ENCODE measurements around the gene MYBPHL.

MYBPHL gene

GRCh38 chr1:109306832-109307273, at the start of gene MYBPHL:
Gene MYBPHL (minus strand): TSS chr1:109307011. CDS start chr1:109306991, 20 bp downstream.
- no peak for DNase-seq (ENCODE audit: low read depth in 2 of 2)

DNA sequence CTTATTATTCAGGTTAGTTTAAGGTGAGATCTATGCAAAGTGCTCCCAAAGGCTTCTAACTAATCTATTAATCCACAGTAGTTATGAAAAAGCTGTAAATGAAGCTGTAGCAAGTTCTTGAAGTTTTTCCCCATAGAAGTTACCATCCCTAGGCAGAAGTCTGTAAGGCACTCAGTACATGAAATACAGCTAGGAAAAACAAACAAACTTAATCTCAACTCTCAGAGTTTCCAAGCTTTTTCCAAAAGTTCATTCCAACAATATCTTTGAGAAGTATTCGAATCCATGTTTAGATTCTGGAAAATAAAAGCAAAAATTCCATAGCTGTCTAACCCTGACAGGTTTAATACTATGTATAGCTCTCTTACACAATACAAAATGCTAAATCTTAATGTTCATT, 49.7 kb upstream of the MYBPHL start:
- no peak for DNase-seq (ENCODE audit: low read depth in 2 of 2)

DNA sequence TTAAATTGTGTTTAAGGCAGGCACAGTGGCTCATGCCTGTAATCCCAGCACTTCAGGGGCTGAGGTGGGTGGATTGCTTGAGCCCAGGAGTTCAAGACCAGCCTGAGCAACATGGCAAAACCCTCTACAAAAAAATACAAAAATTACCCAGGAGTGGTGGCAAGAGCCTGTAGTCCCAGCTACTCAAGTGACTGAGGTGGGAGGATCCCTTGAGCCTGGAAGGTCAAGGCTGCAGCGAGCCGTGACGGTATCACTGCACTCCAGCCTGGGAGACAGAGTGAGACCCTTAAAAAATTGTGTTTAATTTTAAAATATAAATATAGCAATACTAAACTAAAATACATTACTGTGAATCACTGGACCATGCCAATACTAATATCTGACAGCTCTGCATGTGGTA, 48.1 kb upstream of the MYBPHL start:
- no peak for DNase-seq (ENCODE audit: low read depth in 2 of 2)

DNA sequence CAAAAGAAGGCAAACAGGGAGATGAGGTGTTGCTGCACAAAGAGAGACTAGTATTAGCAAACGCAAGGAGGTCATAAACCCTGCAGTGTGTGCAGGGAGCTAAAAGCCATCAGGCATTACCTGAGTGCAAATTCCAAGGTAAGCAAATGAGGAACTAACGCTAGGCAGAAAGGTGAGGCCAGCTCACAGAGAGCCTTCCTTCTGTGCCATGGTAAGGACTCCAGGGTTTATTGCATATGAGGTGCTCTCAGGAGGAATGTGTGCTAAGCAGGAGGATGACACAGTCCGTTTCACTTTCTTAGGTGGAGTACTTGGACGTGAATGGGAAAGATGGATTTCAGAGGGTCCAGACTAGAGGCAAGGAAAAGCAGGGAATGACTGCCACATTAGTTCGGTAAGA, 44.6 kb upstream of the MYBPHL start:
- DNase-seq (ENCODE audit: low read depth in 2 of 2): no peak

DNA sequence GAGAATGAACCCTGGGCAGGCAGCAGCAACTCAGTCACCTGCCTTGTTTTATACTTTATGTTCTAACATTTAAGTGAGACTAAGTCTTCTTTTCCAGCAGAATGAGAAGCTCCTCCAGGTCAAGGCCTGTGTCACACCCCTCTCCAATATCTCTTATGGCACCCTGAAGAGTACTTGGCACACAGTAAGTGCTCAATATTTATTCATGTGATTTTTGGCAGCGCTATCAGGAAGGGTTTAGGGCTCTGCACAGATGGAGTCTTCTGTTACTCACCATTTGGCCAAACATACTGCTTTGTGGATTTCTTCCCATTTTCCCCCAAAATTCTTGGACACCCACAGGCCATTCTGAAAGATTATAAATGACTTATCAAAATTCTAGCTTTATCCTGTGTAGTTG, 43.8 kb upstream of the MYBPHL start:
- no peak for DNase-seq (ENCODE audit: low read depth in 2 of 2)

GRCh38 chr1:109350182-109350581, 43.4 kb upstream of the MYBPHL start:
- no peak for DNase-seq (ENCODE audit: low read depth in 2 of 2)

- no peak for DNase-seq (ENCODE audit: low read depth in 2 of 2)
Measured at GRCh38 chr1:109347511-109347910, 40.7 kb upstream of the MYBPHL start.

- no peak for DNase-seq (ENCODE audit: low read depth in 2 of 2)
Measured at GRCh38 chr1:109341944-109342930, 35.4 kb upstream of the MYBPHL start.

GRCh38 chr1:109338608-109339007, 31.8 kb upstream of the MYBPHL start:
- no peak for DNase-seq (ENCODE audit: low read depth in 2 of 2)

DNA sequence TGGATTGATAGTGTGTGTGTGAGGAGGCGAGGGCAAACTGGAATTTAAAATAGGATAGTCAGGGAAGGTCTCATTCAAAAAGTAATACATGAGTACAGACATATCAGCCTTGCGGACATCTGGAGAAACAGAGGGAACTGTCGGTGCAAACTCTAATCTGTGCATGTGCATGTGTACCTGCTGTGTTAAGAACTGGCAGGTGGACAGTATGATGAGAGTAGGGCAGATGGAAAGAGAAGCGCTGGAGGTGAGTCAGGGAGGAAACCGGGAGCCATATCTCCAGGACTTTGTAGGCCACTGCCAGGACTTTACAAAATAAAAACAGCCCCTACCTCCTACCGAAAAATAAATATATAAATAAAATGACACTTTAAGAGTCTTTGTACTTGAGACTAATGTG, 31.3 kb upstream of the MYBPHL start:
- DNase-seq (ENCODE audit: low read depth in 2 of 2): no peak

GRCh38 chr1:109335091-109335490, 28.3 kb upstream of the MYBPHL start:
- DNase-seq (ENCODE audit: low read depth in 2 of 2): no peak

DNA sequence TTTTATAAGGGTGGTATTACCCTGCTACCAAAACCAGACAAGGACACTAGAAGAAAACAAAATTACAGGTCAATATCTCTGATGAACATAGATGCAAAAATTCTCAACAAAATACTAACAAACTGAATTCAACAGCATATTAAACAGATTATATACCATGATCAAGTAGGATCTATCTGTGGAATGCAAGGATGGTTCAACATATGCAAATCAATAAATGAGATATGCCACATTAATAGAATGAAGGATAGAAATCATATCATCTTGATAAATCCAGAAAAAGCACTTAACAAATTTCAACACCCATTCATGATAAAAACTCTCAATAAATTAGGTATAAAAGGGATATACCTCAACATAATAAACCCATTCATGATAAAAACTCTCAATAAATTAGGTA, 24.3 kb upstream of the MYBPHL start:
- no peak for DNase-seq (ENCODE audit: low read depth in 2 of 2)

DNA sequence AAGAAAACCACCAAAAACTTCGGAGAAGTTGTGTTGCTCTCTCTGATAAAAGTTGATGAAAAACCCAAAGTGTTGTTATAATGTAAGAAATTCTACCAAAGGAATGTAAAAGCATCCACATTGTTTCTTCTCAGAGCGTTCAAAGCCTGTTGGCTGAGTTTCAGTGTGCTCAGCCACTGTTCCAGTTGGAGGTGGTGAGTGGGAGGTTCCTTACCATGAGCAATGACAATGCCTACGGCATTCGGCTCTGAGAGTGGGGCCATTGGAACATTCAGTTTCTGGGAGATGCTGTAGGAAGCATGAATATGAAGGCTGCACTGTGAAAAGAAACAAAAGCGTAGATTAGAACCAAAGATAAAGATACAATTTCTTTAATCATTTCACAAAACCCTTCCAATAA, 20.5 kb upstream of the MYBPHL start:
- DNase-seq (ENCODE audit: low read depth in 2 of 2): no peak

GRCh38 chr1:109322974-109323373, 16.2 kb upstream of the MYBPHL start:
- DNase-seq (ENCODE audit: low read depth in 2 of 2): no peak

DNA sequence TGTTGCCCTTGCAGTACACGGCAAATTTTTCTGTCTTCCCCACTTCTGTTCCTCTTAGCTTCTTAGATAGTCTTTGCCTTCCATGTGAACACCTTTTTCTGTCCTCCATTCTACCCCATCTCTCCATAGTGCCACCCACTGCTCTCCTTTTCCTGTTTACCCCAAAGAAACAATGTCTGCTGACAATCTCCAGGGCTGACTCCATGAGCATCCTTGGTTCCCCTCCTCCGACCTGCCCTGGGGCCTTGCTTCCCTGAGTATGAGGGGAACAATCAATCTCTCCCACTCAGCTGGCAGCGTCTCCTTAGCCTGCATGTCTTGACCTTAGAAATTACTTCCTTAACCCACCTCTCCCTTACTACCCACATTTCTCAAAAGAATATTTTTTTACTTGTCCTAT, 12.3 kb upstream of the MYBPHL start:
- DNase-seq (ENCODE audit: low read depth in 2 of 2): no peak

- DNase-seq (ENCODE audit: low read depth in 2 of 2): no peak
Measured at GRCh38 chr1:109316506-109316905, 9.7 kb upstream of the MYBPHL start.

GRCh38 chr1:109315288-109315687, 8.5 kb upstream of the MYBPHL start:
- DNase-seq (ENCODE audit: low read depth in 2 of 2): no peak

GRCh38 chr1:109314795-109315194, 8.0 kb upstream of the MYBPHL start:
- DNase-seq (ENCODE audit: low read depth in 2 of 2): no peak

GRCh38 chr1:109312978-109313775, 6.4 kb upstream of the MYBPHL start:
- DNase-seq (ENCODE audit: low read depth in 2 of 2): no peak

- DNase-seq (ENCODE audit: low read depth in 2 of 2): no peak
Measured at GRCh38 chr1:109312246-109312645, 5.4 kb upstream of the MYBPHL start.

DNA sequence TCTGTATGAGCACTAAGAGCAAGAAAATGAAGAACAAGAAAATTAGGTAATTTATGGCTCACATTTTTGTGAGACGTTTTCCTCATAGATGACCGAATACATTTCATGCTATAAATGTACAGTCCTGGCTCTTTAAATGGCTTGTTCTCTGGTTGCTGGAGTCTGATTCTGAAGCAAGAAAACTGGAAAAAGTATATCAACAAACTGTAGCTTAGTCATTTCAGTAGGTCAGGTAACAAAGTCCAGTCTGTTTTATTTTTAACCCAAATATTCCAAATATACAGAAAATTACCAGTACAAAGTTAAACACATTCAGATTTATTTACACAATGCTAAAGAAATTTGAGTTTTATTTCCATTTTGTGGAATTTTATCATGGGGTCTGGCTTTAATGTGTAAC, 2.5 kb upstream of the MYBPHL start:
- no peak for DNase-seq (ENCODE audit: low read depth in 2 of 2)

- no peak for DNase-seq (ENCODE audit: low read depth in 2 of 2)
Measured at GRCh38 chr1:109307274-109308021, 637 bp upstream of the MYBPHL start.

Measured in fibroblast of skin of left biceps (primary cell).